HEK293 (cell line): ENCODE data around the gene LGALS3BP.

Experiments
- CTCF ChIA-PET: fragments of 350-600 bp; formaldehyde crosslinking; extraction: SDS; loops from one replicate; lab custom pipeline; 2021; ENCODE audit warnings: antibody characterized with exemption; lab: Yijun Ruan, JAX
- POLR2A ChIA-PET: fragments of 300-600 bp; formaldehyde crosslinking; extraction: SDS; loops from one replicate; lab custom pipeline; 2020; ENCODE audit warnings: antibody characterized with exemption, inconsistent platforms; lab: Yijun Ruan, JAX
- H3K27ac ChIP-seq: fragments of 200-500 bp; sonication (Bioruptor generic); 2 replicates; pipeline ENCODE4 v1.5.1; 2014; ENCODE audit warnings: low read depth, low read length, control low read depth, inconsistent platforms; ENCODE audit errors: extremely low read depth
- H3K36me3 ChIP-seq, 2 experiments: fragments of 200-500 bp in 1 of 2; sonication (Bioruptor generic) in 1 of 2; 1 replicate in 1 of 2; 2 replicates in 1 of 2; pipeline ENCODE4 v1.5.1; 2014 to 2017; ENCODE audit warnings: inconsistent platforms in 2 of 2, low read length in 2 of 2; ENCODE audit not compliant: control insufficient read depth in 2 of 2, insufficient read depth in 1 of 2
- H3K4me1 ChIP-seq: fragments of 200-500 bp; sonication (Bioruptor generic); 2 replicates; pipeline ENCODE4 v1.5.1; 2014; ENCODE audit warnings: mild to moderate bottlenecking, low read length, inconsistent platforms; ENCODE audit not compliant: control insufficient read depth, insufficient read depth
- H3K4me3 ChIP-seq: 2 replicates; pipeline ENCODE4 v1.5.1; 2011; ENCODE audit warnings: low read depth, mild to moderate bottlenecking, control low read depth, low read length, moderate library complexity
- H3K9me3 ChIP-seq: fragments of 200-500 bp; sonication (Bioruptor generic); 2 replicates; pipeline ENCODE4 v1.5.1; 2014; ENCODE audit warnings: low read depth, low read length, inconsistent platforms; ENCODE audit not compliant: control insufficient read depth, insufficient read depth
- BCL11A ChIP-seq: fragments of 450-650 bp; formaldehyde crosslinking; IDR thresholded peaks from 2 replicates; pipeline ENCODE4 v1.5.1; 2016; ENCODE audit warnings: low read depth, missing biosample characterization, missing genetic modification characterization
- CTCF ChIP-seq: fragments of 450-650 bp; formaldehyde crosslinking; IDR thresholded peaks from 2 replicates; pipeline ENCODE4 v1.5.1; 2016; ENCODE audit warnings: missing biosample characterization, missing genetic modification characterization
- GLIS1 ChIP-seq: fragments of 450-650 bp; formaldehyde crosslinking; IDR thresholded peaks from 2 replicates; pipeline ENCODE4 v1.5.1; 2016; ENCODE audit warnings: missing biosample characterization, missing genetic modification characterization
- HOXC10 ChIP-seq: sonication (generic); formaldehyde crosslinking; IDR thresholded peaks from 2 replicates; pipeline ENCODE4 v1.8.1; 2023; ENCODE audit warnings: mild to moderate bottlenecking, missing genetic modification reagents
- MEIS1 ChIP-seq: sonication (generic); formaldehyde crosslinking; IDR thresholded peaks from 2 replicates; pipeline ENCODE4 v1.8.1; 2022; ENCODE audit warnings: missing genetic modification reagents, mild to moderate bottlenecking, borderline replicate concordance
- PRDM10 ChIP-seq: fragments of 450-650 bp; formaldehyde crosslinking; IDR thresholded peaks from 2 replicates; pipeline ENCODE4 v1.5.1; 2016; ENCODE audit warnings: missing biosample characterization, missing genetic modification characterization
- REPIN1 ChIP-seq: fragments of 450-650 bp; formaldehyde crosslinking; IDR thresholded peaks from 2 replicates; pipeline ENCODE4 v1.5.1; 2017; ENCODE audit warnings: missing biosample characterization, missing genetic modification characterization, low read depth
- SCRT2 ChIP-seq: fragments of 450-650 bp; formaldehyde crosslinking; IDR thresholded peaks from 2 replicates; pipeline ENCODE4 v1.5.1; 2016; ENCODE audit warnings: missing biosample characterization, missing genetic modification characterization
- YY2 ChIP-seq: fragments of 450-650 bp; formaldehyde crosslinking; IDR thresholded peaks from 2 replicates; pipeline ENCODE4 v1.5.1; 2016; ENCODE audit warnings: missing biosample characterization, missing genetic modification characterization
- ZBTB49 ChIP-seq: fragments of 450-650 bp; formaldehyde crosslinking; IDR thresholded peaks from 2 replicates; pipeline ENCODE4 v1.5.1; 2016; ENCODE audit warnings: missing biosample characterization, missing genetic modification characterization, low read depth
- ZEB2 ChIP-seq: fragments of 450-650 bp; formaldehyde crosslinking; IDR thresholded peaks from 2 replicates; pipeline ENCODE4 v1.5.1; 2016; ENCODE audit warnings: missing biosample characterization, missing genetic modification characterization
- ZFP69B ChIP-seq: fragments of 450-650 bp; formaldehyde crosslinking; IDR thresholded peaks from 2 replicates; pipeline ENCODE4 v1.5.1; 2016; ENCODE audit warnings: missing biosample characterization, missing genetic modification characterization
- ZNF202 ChIP-seq: fragments of 450-650 bp; formaldehyde crosslinking; IDR thresholded peaks from 2 replicates; pipeline ENCODE4 v1.5.1; 2016; ENCODE audit warnings: missing biosample characterization, missing genetic modification characterization, borderline replicate concordance
- ZNF488 ChIP-seq: fragments of 450-650 bp; formaldehyde crosslinking; IDR thresholded peaks from 2 replicates; pipeline ENCODE4 v1.5.1; 2016; ENCODE audit warnings: missing biosample characterization, missing genetic modification characterization
- ZNF518A ChIP-seq: fragments of 450-650 bp; formaldehyde crosslinking; conservative IDR thresholded peaks from 2 replicates; pipeline ENCODE4 v1.5.1; 2016; ENCODE audit warnings: low read depth, missing biosample characterization, missing genetic modification characterization
- ZNF521 ChIP-seq: fragments of 450-650 bp; formaldehyde crosslinking; IDR thresholded peaks from 2 replicates; pipeline ENCODE4 v1.5.1; 2017; ENCODE audit warnings: missing biosample characterization, mild to moderate bottlenecking, missing genetic modification characterization
- ZNF571 ChIP-seq: fragments of 450-650 bp; formaldehyde crosslinking; IDR thresholded peaks from 2 replicates; pipeline ENCODE4 v1.5.0; 2017; ENCODE audit warnings: missing biosample characterization, missing genetic modification characterization
- ZNF621 ChIP-seq: fragments of 450-650 bp; formaldehyde crosslinking; IDR thresholded peaks from 2 replicates; pipeline ENCODE4 v1.5.1; 2017; ENCODE audit warnings: missing biosample characterization, missing genetic modification characterization
- ZNF701 ChIP-seq: fragments of 450-650 bp; formaldehyde crosslinking; IDR thresholded peaks from 2 replicates; pipeline ENCODE4 v1.5.1; 2016; ENCODE audit warnings: missing biosample characterization, missing genetic modification characterization
- ZNF768 ChIP-seq: fragments of 450-650 bp; formaldehyde crosslinking; IDR thresholded peaks from 2 replicates; pipeline ENCODE4 v1.5.1; 2018; ENCODE audit warnings: missing biosample characterization, mild to moderate bottlenecking, missing genetic modification characterization
- ZSCAN5A ChIP-seq: fragments of 450-650 bp; formaldehyde crosslinking; IDR thresholded peaks from 2 replicates; pipeline ENCODE4 v1.5.1; 2016; ENCODE audit warnings: missing biosample characterization, missing genetic modification characterization

The LGALS3BP gene

GRCh38 chr17:78962345-78962983 is 17.3 kb downstream of the LGALS3BP start (continued):
- TF ChIP-seq CTCF (tag by site-specific recombination): no peak

- ChIA-PET POLR2A (no interaction called here), CTCF (interaction anchor here (0.6 to 6.8 kb wide), 3 partner anchors 10 to 1094 kb away, joined by 3 to 58 read pairs (median 3); no protein-coding TSS in a partner anchor)
- H3K27ac ChIP-seq: no peak overlapping the region
- TF ChIP-seq PRDM10 (tag by site-specific recombination) (no peak), ZNF621 (tag by site-specific recombination) (no peak), REPIN1 (no peak), ZNF518A (tag by site-specific recombination) (no peak), YY2 (no peak), ZNF701 (no peak), HOXC10 (CRISPR knock-in tag) (no peak), ZNF521 (tag by site-specific recombination) (no peak), ZBTB49 (no peak), ZEB2 (tag by site-specific recombination) (no peak), ZSCAN5A (tag by site-specific recombination) (no peak), SCRT2 (tag by site-specific recombination) (no peak), MEIS1 (no peak), GLIS1 (no peak), ZNF202 (tag by site-specific recombination) (no peak), ZNF571 (tag by site-specific recombination) (no peak), BCL11A (no peak), ZNF488 (tag by site-specific recombination) (no peak), ZFP69B (tag by site-specific recombination) (no peak), ZNF768 (no peak)
- no peaks in the 10 kb centered on the region for H3K4me1 ChIP-seq
- H3K9me3 ChIP-seq: no peaks in the 10 kb centered on the region
- no peak overlapping the region for H3K4me3 ChIP-seq
- H3K36me3 ChIP-seq: peaks cover 0 to 3% of the 10 kb centered on the region in 2 experiments; a peak in 1 of 3 replicates
Observed at GRCh38 chr17:78961571-78961970, 18.2 kb downstream of the LGALS3BP start.
